HepG2 (cell line): ENCODE results near the gene BCL2L11. TPM values are rescaled to one million over a fixed set of nuclear protein-coding genes. Genes with fewer than 3 reads are reported as not detected.

Experiments used
- ATAC-seq: fragments of 200-7000 bp; cut with Tn5 transposase; 3 replicates; pipeline ENCODE4 v1.9.1; 2020; ENCODE audit warnings: mild to moderate bottlenecking, moderate library complexity
- BruUV-seq: library from RNA; stranded (reverse); fragments of 400-500 nt; replicated peaks from 2 replicates; lab custom pipeline; 2021; lab: Mats Ljungman, UMichigan
- CTCF ChIA-PET: fragments of 300-600 bp; formaldehyde crosslinking; extraction: SDS; loops from one replicate; lab custom pipeline; 2021; ENCODE audit warnings: low total read pairs, inconsistent platforms, low intra/inter-chr PET ratio; lab: Yijun Ruan, JAX
- POLR2A ChIA-PET: fragments of 350-600 bp; sonication (Branson Sonifier 250); formaldehyde crosslinking; loops from one replicate; lab custom pipeline; 2020; ENCODE audit warnings: antibody characterized with exemption, inconsistent platforms; lab: Yijun Ruan, JAX
- DNase-seq: peaks from one replicate; pipeline ENCODE4 v3.0.0-alpha.2; 2015; ENCODE audit warnings: low spot score
- FAIRE-seq: peaks from 3 replicates; lab custom pipeline; 2011; peaks lifted over from hg19 to GRCh38; lab: Jason Lieb, UNC
- H2AFZ ChIP-seq: one replicate; pipeline ENCODE4 v1.6.1; 2011; ENCODE audit warnings: low read length, inconsistent platforms
- H3K27ac ChIP-seq: fragments of 300-600 bp; 3 replicates; pipeline ENCODE4 v1.8.0; 2011; ENCODE audit warnings: mixed run types, mild to moderate bottlenecking, mixed read lengths, low read length, inconsistent platforms; ENCODE audit not compliant: insufficient read depth; ENCODE audit errors: extremely low read length
- H3K27me3 ChIP-seq, 2 experiments: fragments of 200-600 bp in 1 of 2; 2 replicates in 1 of 2; 3 replicates in 1 of 2; pipeline versions ENCODE4 v1.6.0 to v1.8.0; 2011; ENCODE audit warnings: low read length in 2 of 2, mild to moderate bottlenecking in 2 of 2, moderate library complexity in 2 of 2, inconsistent platforms in 1 of 2; ENCODE audit not compliant: insufficient read depth in 2 of 2, control insufficient read depth in 1 of 2
- H3K36me3 ChIP-seq, 2 experiments: fragments of 200-600 bp in 1 of 2; replicated peaks in 1 of 2; 2 replicates in 1 of 2; 3 replicates in 1 of 2; pipeline versions ENCODE4 v1.5.1 to v1.8.0; 2011; ENCODE audit warnings: low read length in 2 of 2, inconsistent platforms in 1 of 2; ENCODE audit not compliant: insufficient read depth in 2 of 2, control insufficient read depth in 1 of 2
- H3K4me1 ChIP-seq: 2 replicates; pipeline ENCODE4 v1.5.1; 2012; ENCODE audit warnings: low read length, inconsistent platforms; ENCODE audit not compliant: insufficient read depth
- H3K4me2 ChIP-seq: 2 replicates; pipeline ENCODE4 v1.6.0; 2011; ENCODE audit warnings: low read depth, low read length, inconsistent platforms
- H3K4me3 ChIP-seq, 3 experiments: fragments of 200-600 bp in 1 of 3; sonication (generic), shearing (Covaris generic) in 1 of 3; replicated peaks in 1 of 3; 2 replicates each; pipeline ENCODE4 v1.5.1; 2011 to 2016; ENCODE audit warnings: low read length in 3 of 3, inconsistent platforms in 2 of 3, low read depth in 2 of 3, mild to moderate bottlenecking in 2 of 3, control low read depth in 1 of 3, mixed read lengths in 1 of 3; ENCODE audit not compliant: insufficient read depth in 1 of 3
- H3K79me2 ChIP-seq: one replicate; pipeline ENCODE4 v1.6.1; 2011; ENCODE audit warnings: low read length, inconsistent platforms; ENCODE audit not compliant: insufficient read depth
- H3K9ac ChIP-seq: 2 replicates; pipeline ENCODE4 v1.6.0; 2011; ENCODE audit warnings: mild to moderate bottlenecking, low read depth, low read length, inconsistent platforms; ENCODE audit not compliant: insufficient read depth
- H3K9me3 ChIP-seq: 2 replicates; pipeline ENCODE4 v1.5.1; 2012; ENCODE audit warnings: mild to moderate bottlenecking, low read length
- H4K20me1 ChIP-seq: 2 replicates; pipeline ENCODE4 v1.6.0; 2011; ENCODE audit warnings: inconsistent platforms, mild to moderate bottlenecking, low read length, moderate library complexity; ENCODE audit not compliant: insufficient read depth
- AKNA ChIP-seq: sonication (generic); formaldehyde crosslinking; IDR thresholded peaks from 2 replicates; pipeline ENCODE4 v1.4.0; 2020; ENCODE audit warnings: missing genetic modification reagents, borderline replicate concordance
- CEBPB ChIP-seq: IDR thresholded peaks from 2 replicates; pipeline ENCODE4 v1.6.1; 2011; ENCODE audit warnings: low read depth, low read length, improper control_type of control experiment, borderline replicate concordance
- ESRRA ChIP-seq: sonication (generic); formaldehyde crosslinking; IDR thresholded peaks from 2 replicates; pipeline ENCODE4 v1.5.1; 2020; ENCODE audit warnings: mild to moderate bottlenecking, low read depth, missing genetic modification reagents
- FUBP1 ChIP-seq: sonication (generic); formaldehyde crosslinking; IDR thresholded peaks from 2 replicates; pipeline ENCODE4 v1.5.1; 2020; ENCODE audit warnings: missing genetic modification reagents, mild to moderate bottlenecking, borderline replicate concordance
- KAT2B ChIP-seq: fragments of 150-350 bp; IDR thresholded peaks from 2 replicates; pipeline ENCODE4 v1.6.1; 2014; ENCODE audit warnings: low read depth, low read length, borderline replicate concordance
- KDM2A ChIP-seq: sonication (generic); formaldehyde crosslinking; IDR thresholded peaks from 2 replicates; pipeline ENCODE4 v1.4.0; 2020; ENCODE audit warnings: low read depth, missing genetic modification reagents, borderline replicate concordance
- MATR3 ChIP-seq: sonication (generic); formaldehyde crosslinking; IDR thresholded peaks from 2 replicates; pipeline ENCODE4 v1.4.0; 2020; ENCODE audit warnings: missing genetic modification reagents
- REL ChIP-seq: sonication (generic); formaldehyde crosslinking; conservative IDR thresholded peaks from 2 replicates; pipeline ENCODE4 v1.8.0; 2022; ENCODE audit warnings: mild to moderate bottlenecking, missing genetic modification reagents, moderate library complexity
- SP4 ChIP-seq: sonication (generic); formaldehyde crosslinking; IDR thresholded peaks from 2 replicates; pipeline ENCODE4 v1.8.1; 2023; ENCODE audit warnings: mild to moderate bottlenecking, missing genetic modification reagents
- ZBTB4 ChIP-seq: sonication (generic); formaldehyde crosslinking; IDR thresholded peaks from 2 replicates; pipeline ENCODE4 v1.4.0; 2020; ENCODE audit warnings: missing genetic modification reagents, mild to moderate bottlenecking, borderline replicate concordance
- ZKSCAN8 ChIP-seq: IDR thresholded peaks from 2 replicates; pipeline ENCODE4 v1.6.1; 2016; ENCODE audit warnings: borderline replicate concordance, missing genetic modification reagents, missing compliant biosample characterization
- ZMYM2 ChIP-seq: sonication (generic); formaldehyde crosslinking; IDR thresholded peaks from 2 replicates; pipeline ENCODE4 v1.8.0; 2022; ENCODE audit warnings: mild to moderate bottlenecking, missing genetic modification reagents
- ZNF773 ChIP-seq: sonication (generic); formaldehyde crosslinking; IDR thresholded peaks from 2 replicates; pipeline ENCODE4 v1.4.0; 2020; ENCODE audit warnings: missing genetic modification reagents, borderline replicate concordance
- WGBS: methylation state at CpG from one replicate; pipeline ENCODE4 v1.1.6; 2017; ENCODE audit warnings: low lambda C conversion rate; 5-methylcytosine and 5-hydroxymethylcytosine counted together
- in situ Hi-C: cut with HindIII; loops from 2 replicates; pipeline ENCODE4 v1.10.0; 2017; ENCODE audit warnings: low pct_unique_long_range_greater_than_20kb; ENCODE audit not compliant: extremely low pct_ligation_motif_present
- intact Hi-C: fragments of 100-400 bp; cut with micrococcal nuclease; formaldehyde crosslinking; loops from one replicate; pipeline ENCODE4 v1.10.0; 2022; ENCODE audit not compliant: unreplicated experiment
- polyA plus RNA-seq, 8 experiments: library from polyadenylated mRNA; depleted of rRNA in 3 of 8; stranded (reverse) in 7 of 8; unstranded in 1 of 8; fragments of >200 nt; fragmentation: Illumina TruSeq in 4 of 8; extraction: Trizol in 4 of 8; gene quantifications; 2 replicates each; pipeline versions ENCODE4 v1.2.1 to v1.2.3, GENCODE V29; 2011 to 2016; ENCODE audit warnings: low read depth in 4 of 8, missing spikeins in 1 of 8, mixed read lengths in 1 of 8; ENCODE audit not compliant: insufficient read depth in 1 of 8
- total RNA-seq, 5 experiments: library from RNA; depleted of rRNA; stranded (reverse); fragments of >200 nt; fragmentation: Illumina TruSeq; extraction: Trizol; gene quantifications; 2 replicates each; pipeline ENCODE4 v1.2.3, GENCODE V29; 2016; ENCODE audit warnings: low read depth in 1 of 5

BCL2L11 gene
- total and polyA plus RNA-seq, 2 of the 13 experiments (the other 11 are each of a cell fraction or from before 2014, with no cell fraction given) = 6.1 to 9.7 TPM

GRCh38 chr2:111201214-111201613 is 80.5 kb downstream of the BCL2L11 start (continued):
- TF ChIP-seq AKNA = no peak
- no peak for TF ChIP-seq ZKSCAN8
- TF ChIP-seq KDM2A (CRISPR knock-in tag) = no peak
- no peak for TF ChIP-seq MATR3 (CRISPR knock-in tag)
- no peak for TF ChIP-seq ZMYM2
- no peak for TF ChIP-seq CEBPB
- no peak for TF ChIP-seq REL
- no peak for TF ChIP-seq SP4 (CRISPR knock-in tag)

GRCh38 chr2:111202266-111203040 is 81.7 kb downstream of the BCL2L11 start:
- no peak overlapping the region for H3K9ac ChIP-seq
- H3K9me3 ChIP-seq = no peaks in the 10 kb centered on the region
- no TSS peak for BruUV-seq
- CTCF ChIA-PET = no interaction called here
- H3K4me1 ChIP-seq = 0 out of 2 replicates have a peak, but pooled peaks cover 6% of the 10 kb centered on the region
- H3K4me2 ChIP-seq = no peak overlapping the region
- H3K27ac ChIP-seq = no peak overlapping the region
- H4K20me1 ChIP-seq = no peaks in the 10 kb centered on the region
- H3K79me2 ChIP-seq = no peaks in the 10 kb centered on the region
- 95% methylated on average over 2 of the region's 2 CpGs for WGBS
- H2AFZ ChIP-seq = no peak overlapping the region
- in situ Hi-C loops = no loop called here
- H3K4me3 ChIP-seq = no peak overlapping the region
- no peak for DNase-seq
- no peaks in the 10 kb centered on the region; a peak in 1 of 5 replicates for H3K27me3 ChIP-seq
- POLR2A ChIA-PET = no interaction called here
- intact Hi-C loops = no loop called here
- no peak for ATAC-seq
- peaks cover 0 to 2% of the 10 kb centered on the region in 2 experiments; a peak in 1 of 5 replicates for H3K36me3 ChIP-seq
- FAIRE-seq = no peak
- TF ChIP-seq ESRRA (no peak), KAT2B (no peak), FUBP1 (CRISPR knock-in tag) (no peak), ZNF773 (CRISPR knock-in tag) (no peak), ZBTB4 (CRISPR knock-in tag) (no peak)
